ENCODE data around the gene AQP6.

- TF ChIP-seq CTCF (IDR thresholded peaks at IDR 0.05 in 8 of 11, conservative IDR thresholded peaks at IDR 0.05 in 3 of 11) (no peak), POLR2A (IDR thresholded peaks at IDR 0.05) (no peak)
Observed at GRCh38 chr12:49967777-49968250, 4.9 kb upstream of the AQP6 start.

Data from spleen (tissue), 7 donors.